Prostate gland (tissue), 2 donors: ENCODE data around the gene ERP44.

ENCODE experiments used
- CTCF ChIP-seq, 4 experiments: fragments of 200-600 bp in 2 of 4; fragments of 450-650 bp in 2 of 4; sonication (generic) in 2 of 4; IDR thresholded peaks; 1 replicate in 3 of 4; 2 replicates in 1 of 4; pipeline ENCODE4 v1.5.1; 2016 to 2019; ENCODE audit warnings: antibody characterized with exemption in 4 of 4, mild to moderate bottlenecking in 2 of 4, moderate library complexity in 2 of 4
- POLR2A ChIP-seq: fragments of 450-650 bp; IDR thresholded peaks from one replicate; pipeline ENCODE4 v1.6.1; 2016; ENCODE audit warnings: antibody characterized with exemption, mild to moderate bottlenecking
- POLR2AphosphoS5 ChIP-seq: sonication (generic); formaldehyde crosslinking; IDR thresholded peaks from one replicate; pipeline ENCODE4 v1.6.1; 2017; ENCODE audit warnings: antibody characterized with exemption

GRCh38 chr9:100058699-100059579 is 39.9 kb downstream of the ERP44 start:
- TF ChIP-seq POLR2AphosphoS5, result no peak
- no peak for TF ChIP-seq POLR2A
- TF ChIP-seq CTCF (IDR thresholded peaks at IDR 0.05), result no peak
